GM12872 (cell line): ENCODE measurements around the gene PRR11.
A peak's percentile ranks its signal among the peaks of the same experiment; 100 is the strongest.

Source experiments
- CTCF ChIP-seq: IDR thresholded peaks from 3 replicates; pipeline ENCODE4 v1.5.1; 2011; ENCODE audit warnings: low read depth, mild to moderate bottlenecking, low read length, moderate library complexity; ENCODE audit not compliant: insufficient read depth

The PRR11 gene

GRCh38 chr17:59193336-59193862 is 37.9 kb downstream of the PRR11 start:
- no peak for TF ChIP-seq CTCF

GRCh38 chr17:59199398-59199797 is 43.9 kb downstream of the PRR11 start:
- no peak for TF ChIP-seq CTCF

DNA sequence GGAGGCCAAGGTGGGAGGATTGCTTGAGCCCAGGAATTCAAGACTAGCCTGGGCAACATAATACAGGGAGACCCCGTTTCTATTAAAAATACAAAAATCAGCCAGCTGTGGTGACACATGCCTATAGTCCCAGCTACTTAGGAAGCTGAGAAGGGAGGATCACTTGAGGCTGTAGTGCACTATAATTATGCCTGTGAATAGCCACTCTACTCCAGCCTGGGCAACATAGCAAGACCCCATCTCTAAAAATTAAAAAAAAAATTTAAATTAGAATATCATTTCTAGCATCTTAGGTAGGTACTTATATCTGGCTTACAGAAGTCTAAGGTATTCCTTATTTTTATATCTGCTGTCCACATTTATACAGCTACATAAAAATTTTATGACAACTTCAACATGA is 46.8 kb downstream of the PRR11 start:
- TF ChIP-seq CTCF, result no peak

DNA sequence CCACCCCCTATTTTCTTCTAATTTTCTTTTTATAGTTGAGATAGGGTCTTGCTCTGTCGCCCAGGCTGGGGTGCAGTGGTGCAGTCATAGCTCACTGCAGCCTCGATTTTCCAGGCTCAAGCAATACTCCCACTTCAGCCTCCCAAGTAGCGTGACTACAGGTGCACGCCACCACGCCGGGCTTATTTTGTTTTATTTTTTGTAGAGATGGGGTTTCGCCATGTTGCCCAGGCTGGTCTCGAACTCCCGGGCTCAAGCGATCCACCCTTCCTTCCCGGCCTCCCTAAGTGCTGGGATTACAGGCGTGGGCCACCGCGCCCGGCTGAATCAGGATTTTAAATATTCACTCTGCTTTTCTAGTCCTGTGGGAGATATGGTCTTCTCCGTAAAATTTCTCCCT is 63.8 kb downstream of the PRR11 start:
- no peak for TF ChIP-seq CTCF

DNA sequence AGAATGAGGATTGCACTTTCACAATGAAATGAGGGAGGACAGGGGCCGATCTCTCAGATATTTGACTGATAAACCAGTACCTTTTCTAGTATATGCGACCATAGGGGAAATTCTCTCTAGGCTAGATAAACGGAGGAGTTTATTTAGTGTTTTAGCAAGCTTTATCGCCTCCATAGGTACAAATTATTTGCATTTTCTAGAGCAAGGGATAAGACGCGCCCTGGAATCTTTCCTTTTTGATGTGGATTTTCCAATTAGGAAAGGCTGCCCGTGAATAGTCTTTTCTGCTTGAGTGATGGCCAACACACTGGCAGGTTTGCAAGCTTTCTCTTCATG is 64.4 kb downstream of the PRR11 start:
- no peak for TF ChIP-seq CTCF

DNA sequence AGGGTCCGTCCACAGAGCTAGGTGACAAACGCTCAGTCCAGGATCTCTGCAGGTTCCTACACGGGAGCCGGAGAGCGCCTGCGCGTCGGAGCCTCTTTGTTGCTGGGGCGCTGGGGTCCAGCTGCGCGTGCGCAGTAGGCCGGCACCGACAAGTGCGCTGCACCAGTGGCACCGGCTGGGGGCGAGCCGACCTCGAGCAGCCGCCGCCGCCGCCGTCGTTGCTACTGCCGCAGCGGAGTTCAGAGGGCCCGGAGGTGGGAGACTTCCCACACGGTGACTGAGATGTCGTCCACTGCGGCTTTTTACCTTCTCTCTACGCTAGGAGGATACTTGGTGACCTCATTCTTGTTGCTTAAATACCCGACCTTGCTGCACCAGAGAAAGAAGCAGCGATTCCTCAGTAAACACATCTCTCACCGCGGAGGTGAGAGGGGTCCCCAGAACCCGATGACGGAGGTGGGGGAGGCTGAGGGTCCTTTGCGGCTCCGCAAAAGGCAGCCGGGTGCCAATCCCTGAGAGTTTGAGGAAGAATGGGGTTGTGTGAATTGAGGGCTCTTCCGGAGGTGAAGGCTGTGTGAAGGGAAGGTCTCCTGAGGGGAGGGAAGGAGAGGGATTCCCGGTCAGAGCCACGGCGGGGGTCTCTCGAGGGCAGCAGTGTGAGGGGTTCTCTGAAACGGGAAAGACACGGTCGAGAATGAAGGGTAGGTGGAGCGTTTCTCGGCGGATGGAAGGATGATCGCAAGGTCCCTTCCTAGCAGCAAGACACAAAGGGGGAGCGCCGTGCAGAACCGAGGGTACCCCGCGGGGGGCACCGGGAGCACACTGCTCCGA is 65.0 kb downstream of the PRR11 start, which contains the start of gene GDPD1:
Gene GDPD1 (plus strand): TSS at position 184 of the 831 bp plus-strand sequence. CDS start 99 bp downstream, at position 283.
- peak; percentile 52; the same call in 2 of the 3 replicates for TF ChIP-seq CTCF

DNA sequence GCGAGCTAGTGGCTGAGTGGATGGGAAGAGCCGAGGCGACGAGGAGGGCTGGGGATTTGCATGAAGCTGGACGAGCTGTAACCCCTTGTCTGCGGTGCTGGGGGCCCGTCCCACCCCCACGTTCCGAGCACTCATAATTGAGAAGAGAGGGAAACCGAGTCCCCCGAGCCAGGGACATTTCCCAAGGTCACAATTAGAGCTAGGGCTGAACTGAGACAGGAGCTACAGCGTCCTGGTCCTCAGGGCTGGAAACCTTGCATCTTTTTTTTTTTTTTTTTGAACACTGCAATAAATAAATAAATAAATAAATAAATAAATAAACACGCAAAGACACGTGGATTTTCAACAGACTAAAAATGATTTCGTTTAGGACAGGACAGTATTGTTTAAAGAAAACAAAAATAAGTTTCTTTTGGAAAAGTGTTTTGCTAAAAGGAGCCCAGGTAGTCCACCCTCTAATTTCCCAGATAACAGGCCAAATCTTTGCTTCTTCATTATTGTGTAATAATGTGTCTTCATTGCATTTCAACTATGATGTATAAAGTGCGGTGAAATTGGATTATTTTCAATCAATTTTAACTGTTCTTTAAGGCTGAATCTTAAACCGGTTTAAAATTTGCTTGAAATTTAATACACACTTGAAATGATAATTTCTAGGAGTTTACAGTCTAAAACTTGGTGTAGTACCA is 65.8 kb downstream of the PRR11 start:
- TF ChIP-seq CTCF, result no peak
